ENCODE measurements around the gene FAM193A. TPM values are rescaled to one million over a fixed set of nuclear protein-coding genes. Genes with fewer than 3 reads are reported as not detected.
"Not testable (repeated sequence)": the region's sequence is repeated elsewhere in the genome, so short reads cannot be mapped to it uniquely, and the experiment has no call there.

The FAM193A gene
- total and polyA plus RNA-seq, 5 experiments from 2014 or later = 1.5 to 48.6 (median 4.3) TPM

DNA sequence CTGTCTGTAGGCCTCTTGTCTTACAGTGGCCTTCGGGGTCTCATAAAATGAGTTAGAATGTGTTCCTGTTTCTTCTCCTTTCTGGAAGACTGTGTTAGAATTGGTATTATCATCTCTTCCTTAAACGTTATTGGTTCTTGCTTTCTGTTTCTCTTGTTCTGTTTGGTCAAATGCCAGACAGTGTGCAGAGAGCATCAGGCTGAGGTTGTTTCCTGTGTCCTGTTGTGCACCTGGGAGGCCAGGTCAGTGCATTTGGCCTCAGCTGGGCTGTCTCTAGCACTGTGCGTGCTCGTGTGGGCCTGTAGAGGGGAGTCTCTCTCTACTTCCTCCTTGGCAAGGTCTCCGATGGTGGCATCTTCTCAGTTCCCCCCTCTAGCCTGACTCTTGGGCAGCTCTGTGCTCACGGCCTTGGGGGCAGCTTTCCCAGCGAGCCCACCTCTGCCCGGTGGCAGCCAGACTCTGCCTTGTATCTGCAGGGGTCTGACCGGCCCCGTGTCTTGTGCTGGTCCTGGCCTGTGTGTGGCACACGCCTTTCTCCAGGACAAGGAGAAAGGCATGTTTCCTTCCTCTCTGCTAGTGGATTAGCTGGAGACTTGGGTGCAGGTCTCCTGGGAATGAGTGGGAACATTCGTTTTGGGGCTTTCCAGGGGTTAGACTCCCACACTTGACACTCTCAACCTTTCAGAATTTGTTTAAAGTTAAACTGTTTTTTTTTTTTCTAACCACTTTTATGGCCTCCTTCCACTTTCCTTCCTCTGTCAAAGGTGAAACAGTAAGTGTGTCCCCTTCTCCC is 62.3 kb downstream of the FAM193A start:
- peaks cover 45 to 70% (median 59%) of the 10 kb centered on the region in 4 donors for H3K4me1 Mint-ChIP-seq
- peaks cover 0 to 60% (median 2%) of the 10 kb centered on the region in 3 donors for H3K36me3 Mint-ChIP-seq
- no peaks in the 10 kb centered on the region for H3K9me3 Mint-ChIP-seq
- peak overlapping the region; percentile 54 to 97 (median 92) for H3K27ac Mint-ChIP-seq
- DNase-seq (peak in 6 of 10 donors; percentile 5 to 32 (median 12)), ATAC-seq (peak; percentile 95 to 97)
- no peaks in the 10 kb centered on the region for H3K27me3 Mint-ChIP-seq
- H3K4me3 Mint-ChIP-seq = peak overlapping the region in 9 of 10 donors; percentile 30 to 91 (median 73)
- POLR2A ChIA-PET = no interaction called here

DNA sequence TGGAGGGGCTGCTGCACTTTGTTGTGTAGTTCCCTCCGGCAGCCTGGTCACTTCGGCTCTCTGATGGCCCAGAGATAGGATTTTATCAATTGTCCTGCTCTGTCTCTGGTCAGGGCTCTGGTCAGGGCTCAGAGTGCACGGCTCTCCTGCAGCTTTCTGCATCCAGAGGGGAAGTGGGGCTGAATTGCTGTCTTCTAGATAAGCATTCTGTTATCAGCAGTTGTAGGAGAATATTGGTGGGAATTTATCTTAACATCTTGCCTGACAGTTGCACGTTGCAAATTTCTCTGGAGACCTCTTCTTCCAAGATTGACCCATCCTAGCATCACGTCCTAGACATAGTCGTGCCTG is 62.8 kb downstream of the FAM193A start:
- ATAC-seq = no peak
- no peaks in the 10 kb centered on the region for H3K27me3 Mint-ChIP-seq
- no peak for DNase-seq
- H3K4me1 Mint-ChIP-seq = peaks cover 39 to 67% (median 57%) of the 10 kb centered on the region in 4 donors
- H3K4me3 Mint-ChIP-seq = peak overlapping the region in 7 of 10 donors; percentile 4 to 91 (median 38)
- H3K36me3 Mint-ChIP-seq = peaks cover 0 to 62% (median 2%) of the 10 kb centered on the region in 3 donors
- no peaks in the 10 kb centered on the region for H3K9me3 Mint-ChIP-seq
- POLR2A ChIA-PET = no interaction called here
- H3K27ac Mint-ChIP-seq = peak overlapping the region; percentile 54 to 97 (median 78)

DNA sequence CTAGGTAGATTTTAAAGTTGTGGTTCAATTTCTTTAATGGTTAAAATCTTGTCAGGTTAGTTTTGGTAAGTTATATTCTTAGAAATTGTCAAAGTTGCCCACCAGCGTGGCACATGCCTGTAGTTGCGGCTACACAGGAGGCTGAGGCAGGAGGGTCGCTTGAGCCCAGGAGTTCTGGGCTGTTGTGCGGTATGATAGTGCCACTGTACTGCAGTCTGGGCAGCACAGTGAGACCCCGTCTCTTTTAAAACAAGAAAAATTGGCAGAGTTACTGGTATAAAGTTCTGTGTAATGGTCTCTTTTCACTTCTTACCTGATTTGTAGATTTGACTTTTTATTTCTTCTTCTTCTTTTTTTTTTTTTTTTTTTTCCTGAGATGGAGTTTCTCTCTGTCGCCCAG is 64.4 kb downstream of the FAM193A start:
- DNase-seq (no peak), ATAC-seq (no peak)
- no peak overlapping the region for H3K4me3 Mint-ChIP-seq
- peaks cover 37 to 68% (median 60%) of the 10 kb centered on the region in 4 donors for H3K4me1 Mint-ChIP-seq
- POLR2A ChIA-PET = no interaction called here
- no peaks in the 10 kb centered on the region for H3K27me3 Mint-ChIP-seq
- no peaks in the 10 kb centered on the region for H3K9me3 Mint-ChIP-seq
- H3K27ac Mint-ChIP-seq = peak overlapping the region in 8 of 10 donors; percentile 23 to 96 (median 56)
- H3K36me3 Mint-ChIP-seq = peaks cover 0 to 69% (median 5%) of the 10 kb centered on the region in 3 donors

DNA sequence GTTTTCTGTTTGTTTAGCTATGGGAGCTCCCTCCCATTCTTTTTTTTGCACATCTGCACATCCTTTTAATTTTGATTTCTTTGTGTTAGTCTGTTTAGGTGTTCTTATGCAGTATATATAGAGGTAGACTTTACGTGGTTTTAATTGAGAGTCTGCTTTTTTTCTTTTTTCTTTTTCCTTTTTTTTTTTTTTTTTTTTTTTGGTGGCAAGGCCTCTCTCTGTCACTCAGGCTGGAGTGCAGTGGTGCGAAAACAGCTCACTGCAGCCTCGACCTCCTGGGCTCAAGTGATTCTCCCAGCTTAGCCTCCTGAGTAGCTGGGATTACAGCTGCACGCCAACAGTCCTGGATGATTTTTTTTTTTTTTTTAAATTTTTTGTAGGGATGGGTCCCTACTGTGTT is 68.2 kb downstream of the FAM193A start:
- ATAC-seq = no peak
- no peaks in the 10 kb centered on the region for H3K9me3 Mint-ChIP-seq
- H3K4me3 Mint-ChIP-seq = no peak overlapping the region
- H3K27me3 Mint-ChIP-seq = no peaks in the 10 kb centered on the region
- H3K27ac Mint-ChIP-seq = no peak overlapping the region
- no peak for DNase-seq
- peaks cover 0 to 44% (median 5%) of the 10 kb centered on the region in 3 donors for H3K36me3 Mint-ChIP-seq
- peaks cover 14 to 61% (median 38%) of the 10 kb centered on the region in 4 donors for H3K4me1 Mint-ChIP-seq
- POLR2A ChIA-PET = interaction anchor here (0.6 kb wide), 1 partner anchor 164 kb away, joined by 3 read pairs; no protein-coding TSS in a partner anchor

DNA sequence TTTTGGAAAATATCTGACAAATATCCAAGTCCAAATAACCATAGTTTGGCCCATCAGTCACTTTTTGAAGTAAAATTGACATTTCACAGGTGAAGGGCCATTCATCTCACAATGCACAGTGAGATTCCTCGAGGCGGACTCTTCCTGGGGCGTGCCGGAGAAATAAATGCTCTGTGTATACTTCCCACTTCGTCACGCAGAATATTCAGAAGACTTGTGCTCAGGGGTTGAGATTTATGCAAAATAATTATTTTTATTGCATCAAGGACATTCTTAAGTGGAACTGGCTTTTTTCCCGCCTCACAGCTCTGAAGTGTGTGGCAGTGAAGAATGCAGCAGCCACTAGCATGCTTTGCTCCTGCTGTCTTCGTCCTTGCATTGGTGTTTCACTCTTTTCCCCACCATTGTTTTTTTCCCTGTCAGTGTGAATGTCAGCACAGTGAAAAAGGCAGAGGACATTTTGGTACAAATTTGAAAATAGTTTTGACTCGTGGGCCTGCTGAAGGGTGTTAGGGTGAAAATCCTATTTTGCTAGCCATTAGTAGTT is 70.6 kb downstream of the FAM193A start:
- H3K27me3 Mint-ChIP-seq = no peaks in the 10 kb centered on the region
- POLR2A ChIA-PET = interaction anchor here (0.6 kb wide), 1 partner anchor 50 kb away, joined by 3 read pairs; no protein-coding TSS in a partner anchor
- no peak for ATAC-seq
- peaks cover 8 to 57% (median 31%) of the 10 kb centered on the region in 4 donors for H3K4me1 Mint-ChIP-seq
- no peak for DNase-seq
- no peaks in the 10 kb centered on the region for H3K9me3 Mint-ChIP-seq
- no peak overlapping the region for H3K4me3 Mint-ChIP-seq
- H3K36me3 Mint-ChIP-seq = peaks cover 0 to 31% (median 5%) of the 10 kb centered on the region in 3 donors
- H3K27ac Mint-ChIP-seq = peak overlapping the region in 2 of 10 donors; percentile 41 to 57

DNA sequence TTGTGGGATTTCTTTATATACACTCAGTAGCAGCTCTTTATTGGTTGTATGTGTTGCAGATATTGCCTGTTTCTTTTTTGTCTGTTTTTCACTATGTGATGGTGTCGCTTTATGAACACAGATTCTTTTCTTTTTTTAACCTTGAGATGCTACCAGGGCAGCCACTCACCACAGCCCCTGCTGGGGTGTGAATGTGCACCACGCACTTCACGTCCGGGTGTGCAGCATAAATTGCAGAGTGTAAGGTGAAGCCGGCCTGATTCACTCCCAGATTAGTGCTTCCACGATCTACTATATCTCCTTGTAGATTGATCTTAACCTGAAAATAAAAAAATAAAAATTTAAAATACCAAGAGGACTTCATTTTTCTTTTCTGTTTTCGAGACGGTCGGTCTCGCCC is 71.4 kb downstream of the FAM193A start:
- Mint-ChIP-seq H3K27me3 (no peaks in the 10 kb centered on the region), H3K4me3 (no peak overlapping the region), H3K27ac (peak overlapping the region in 2 of 10 donors; percentile 41 to 57), H3K4me1 (peaks cover 11 to 61% (median 36%) of the 10 kb centered on the region in 4 donors), H3K9me3 (no peaks in the 10 kb centered on the region), H3K36me3 (peaks cover 0 to 24% (median 3%) of the 10 kb centered on the region in 3 donors)
- no peak for ATAC-seq
- POLR2A ChIA-PET = no interaction called here
- DNase-seq = no peak

DNA sequence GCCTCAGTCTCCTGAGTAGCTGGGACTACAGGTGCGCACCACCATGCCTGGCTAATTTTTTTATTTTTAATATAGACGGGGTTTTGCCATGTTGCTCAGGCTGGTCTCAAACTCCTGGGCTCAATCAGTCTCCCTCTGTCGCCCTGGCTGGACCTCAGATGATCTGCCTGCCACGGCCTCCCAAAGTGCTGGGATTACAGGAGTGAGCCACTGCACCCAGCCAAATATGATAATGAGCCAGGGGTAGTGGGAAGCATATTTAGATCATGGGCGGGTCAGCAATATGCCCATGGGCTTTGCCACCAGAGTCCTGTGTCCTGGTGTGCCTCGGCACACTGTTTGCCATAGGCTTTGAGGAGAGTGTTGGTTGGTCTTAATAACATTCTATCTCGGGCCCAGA is 71.8 kb downstream of the FAM193A start:
- Mint-ChIP-seq H3K36me3 (peaks cover 0 to 22% (median 3%) of the 10 kb centered on the region in 3 donors), H3K27ac (no peak overlapping the region), H3K9me3 (no peaks in the 10 kb centered on the region), H3K4me3 (no peak overlapping the region), H3K4me1 (peaks cover 11 to 63% (median 36%) of the 10 kb centered on the region in 4 donors), H3K27me3 (no peaks in the 10 kb centered on the region)
- POLR2A ChIA-PET = no interaction called here
- no peak for DNase-seq
- ATAC-seq = no peak

DNA sequence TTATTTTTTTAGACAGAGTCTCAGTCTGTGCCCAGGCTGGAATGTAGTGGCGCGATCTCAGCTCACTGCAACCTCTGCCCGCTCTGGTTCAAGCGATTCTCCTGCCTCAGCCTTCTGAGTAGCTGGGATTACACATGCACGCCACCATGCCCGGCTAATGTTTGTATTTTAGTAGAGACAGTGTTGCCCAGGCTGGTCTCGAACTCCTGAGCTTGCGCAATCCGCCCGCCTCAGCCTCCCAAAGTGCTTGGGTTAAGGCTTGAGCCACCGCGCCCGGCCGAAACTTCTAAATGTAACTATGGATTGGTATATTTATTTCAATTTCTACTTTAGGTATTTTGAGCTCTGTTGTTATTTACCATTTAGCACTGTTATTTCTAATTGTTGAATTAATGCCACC is 79.4 kb downstream of the FAM193A start:
- POLR2A ChIA-PET = interaction anchor here (0.5 kb wide), 1 partner anchor 12 kb away, joined by 4 read pairs; no protein-coding TSS in a partner anchor
- no peaks in the 10 kb centered on the region for H3K9me3 Mint-ChIP-seq
- H3K27ac Mint-ChIP-seq = peak overlapping the region in 1 of 10 donors; percentile 33
- no peaks in the 10 kb centered on the region for H3K27me3 Mint-ChIP-seq
- ATAC-seq = no peak
- H3K4me1 Mint-ChIP-seq = peaks cover 27 to 57% (median 46%) of the 10 kb centered on the region in 4 donors
- H3K36me3 Mint-ChIP-seq = peaks cover 0 to 15% (median 3%) of the 10 kb centered on the region in 3 donors
- H3K4me3 Mint-ChIP-seq = no peak overlapping the region
- DNase-seq = no peak

DNA sequence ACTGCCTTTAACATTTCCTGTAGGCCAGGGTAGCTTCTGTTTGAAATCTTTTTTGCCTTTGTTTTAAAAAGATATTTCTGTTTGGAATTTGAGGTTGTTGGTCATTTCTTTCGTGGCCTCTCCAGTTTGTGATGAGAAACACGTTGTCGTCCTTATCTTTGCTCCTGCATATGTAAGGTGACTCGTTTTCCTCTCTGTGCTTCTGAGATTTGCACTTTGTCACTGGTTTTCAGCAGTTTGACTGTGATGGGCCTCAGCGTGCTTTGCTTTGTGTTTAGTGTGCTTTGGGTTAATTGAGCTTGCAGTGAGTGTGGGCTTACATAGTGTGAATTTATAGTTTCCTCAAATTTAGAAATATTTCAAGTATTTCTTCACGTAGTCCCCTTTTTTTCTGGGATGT is 81.5 kb downstream of the FAM193A start:
- DNase-seq (no peak), ATAC-seq (no peak)
- Mint-ChIP-seq H3K36me3 (peaks cover 0 to 16% (median 3%) of the 10 kb centered on the region in 3 donors), H3K27ac (no peak overlapping the region), H3K4me1 (peaks cover 38 to 59% (median 56%) of the 10 kb centered on the region in 4 donors), H3K27me3 (no peaks in the 10 kb centered on the region), H3K9me3 (no peaks in the 10 kb centered on the region), H3K4me3 (no peak overlapping the region)
- POLR2A ChIA-PET = no interaction called here

DNA sequence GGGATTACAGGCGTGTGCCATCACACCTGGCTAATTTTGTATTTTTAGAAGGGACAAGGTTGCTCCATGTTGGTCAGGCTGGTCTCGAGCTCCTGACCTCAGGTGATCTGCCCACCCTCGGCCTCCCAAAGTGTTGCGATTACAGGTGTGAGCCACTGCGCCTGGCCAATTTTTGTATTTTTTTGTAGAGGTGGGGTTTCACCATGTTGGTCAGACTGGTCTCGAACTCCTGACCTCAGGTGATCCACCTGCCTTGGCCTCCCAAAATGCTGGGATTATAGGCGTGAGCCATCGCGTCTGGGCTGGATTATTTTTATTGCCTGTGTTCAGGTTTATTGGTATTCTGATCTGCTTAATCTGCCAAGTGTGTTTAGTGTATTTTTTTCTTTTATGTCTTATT is 82.3 kb downstream of the FAM193A start:
- POLR2A ChIA-PET, DNase-seq, H3K9me3 Mint-ChIP-seq, H3K27me3 Mint-ChIP-seq, ATAC-seq, H3K4me3 Mint-ChIP-seq: not testable (repeated sequence)
- peaks cover 1 to 16% (median 3%) of the 10 kb centered on the region in 3 donors for H3K36me3 Mint-ChIP-seq
- H3K4me1 Mint-ChIP-seq = peaks cover 42 to 61% (median 57%) of the 10 kb centered on the region in 4 donors
- peak overlapping the region in 1 of 10 donors; percentile 30 for H3K27ac Mint-ChIP-seq

DNA sequence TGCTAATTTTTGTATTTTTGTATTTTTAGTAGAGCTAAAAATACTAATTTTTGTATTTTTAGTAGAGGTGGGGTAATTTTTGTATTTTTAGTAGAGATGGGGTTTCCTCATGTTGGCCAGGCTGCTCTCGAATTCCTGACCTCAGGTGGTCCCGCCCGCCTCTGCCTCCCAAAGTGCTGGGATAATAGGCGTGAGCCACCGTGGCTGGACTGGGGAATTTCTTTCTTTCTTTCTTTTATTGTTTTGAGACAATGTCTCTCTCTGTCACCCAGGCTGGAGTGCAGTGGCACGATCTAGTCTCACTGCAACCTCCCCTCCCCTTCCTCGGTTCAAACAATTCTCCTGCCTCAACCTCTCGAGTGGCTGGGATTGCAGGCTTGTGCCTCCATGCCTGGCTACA is 83.0 kb downstream of the FAM193A start:
- ATAC-seq = no peak
- peak overlapping the region in 4 of 10 donors; percentile 21 to 77 (median 34) for H3K27ac Mint-ChIP-seq
- peaks cover 38 to 60% (median 52%) of the 10 kb centered on the region in 4 donors for H3K4me1 Mint-ChIP-seq
- no peak for DNase-seq
- POLR2A ChIA-PET = no interaction called here
- peaks cover 1 to 16% (median 3%) of the 10 kb centered on the region in 3 donors for H3K36me3 Mint-ChIP-seq
- H3K4me3 Mint-ChIP-seq = no peak overlapping the region
- H3K9me3 Mint-ChIP-seq = no peaks in the 10 kb centered on the region
- no peaks in the 10 kb centered on the region for H3K27me3 Mint-ChIP-seq

DNA sequence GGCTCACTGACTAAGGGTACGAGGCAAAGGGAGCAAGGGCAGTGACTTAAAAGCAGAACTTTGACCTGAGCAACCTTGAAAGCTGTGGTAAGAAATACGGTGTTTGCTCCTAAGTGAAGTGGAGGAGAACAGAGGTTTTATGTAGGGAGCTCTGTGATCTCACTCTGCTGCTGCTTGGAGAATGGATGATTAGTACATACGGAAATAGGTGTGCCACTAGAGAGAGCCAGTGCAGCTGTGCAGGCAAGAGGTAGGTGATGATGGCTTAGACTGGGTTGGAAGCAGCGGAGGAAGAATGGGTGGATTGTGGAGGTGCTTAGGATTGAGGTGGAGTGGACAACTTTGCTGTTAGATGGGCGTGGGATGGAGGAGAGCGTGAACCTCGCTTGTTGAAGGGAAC is 85.0 kb downstream of the FAM193A start:
- Mint-ChIP-seq H3K4me1 (peaks cover 35 to 54% (median 39%) of the 10 kb centered on the region in 4 donors), H3K9me3 (no peaks in the 10 kb centered on the region), H3K4me3 (no peak overlapping the region), H3K27ac (peak overlapping the region in 4 of 10 donors; percentile 1 to 54 (median 24)), H3K36me3 (peaks cover 0 to 30% (median 7%) of the 10 kb centered on the region in 3 donors), H3K27me3 (no peaks in the 10 kb centered on the region)
- POLR2A ChIA-PET = no interaction called here
- ATAC-seq (no peak), DNase-seq (no peak)

DNA sequence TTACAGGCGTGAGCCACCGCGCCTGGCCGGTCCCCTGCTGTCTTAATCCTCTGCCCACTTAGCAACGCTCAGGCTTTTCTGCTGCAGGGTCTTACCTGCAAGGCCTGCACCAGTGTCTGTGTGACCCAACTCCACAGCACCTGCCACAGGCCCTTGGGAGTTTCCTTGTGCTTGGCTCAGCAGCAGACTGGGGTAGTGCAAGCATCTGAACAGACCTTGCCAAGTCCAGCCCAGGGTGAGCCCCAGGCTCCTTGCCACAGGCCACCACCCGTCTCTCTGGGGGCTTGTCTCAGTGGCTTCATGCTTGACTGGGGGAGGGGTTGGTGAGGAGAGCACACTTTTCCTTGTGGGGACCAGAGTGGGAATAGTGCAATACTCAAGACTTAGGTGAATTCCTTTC is 87.0 kb downstream of the FAM193A start:
- Mint-ChIP-seq H3K27me3 (no peaks in the 10 kb centered on the region), H3K9me3 (no peaks in the 10 kb centered on the region), H3K4me3 (no peak overlapping the region), H3K4me1 (peaks cover 27 to 44% (median 37%) of the 10 kb centered on the region in 4 donors), H3K36me3 (peaks cover 0 to 46% (median 10%) of the 10 kb centered on the region in 3 donors), H3K27ac (peak overlapping the region in 3 of 10 donors; percentile 39 to 75 (median 41))
- POLR2A ChIA-PET = no interaction called here
- no peak for ATAC-seq
- no peak for DNase-seq

Data from naive thymus-derived CD8-positive, alpha-beta T cell (primary cell).